ENCODE measurements around the gene RPTOR. TPM values are rescaled to one million over a fixed set of nuclear protein-coding genes. Genes with fewer than 3 reads are reported as not detected.

Gene RPTOR
- polyA plus RNA-seq, 1 donor from 2014 or later: 8.0 TPM

- Histone ChIP-seq H2AFZ (ENCODE audit: low read depth, low read length) (no peak overlapping the region), H3K9ac (ENCODE audit: low read length) (no peak overlapping the region), H3K27me3 (ENCODE audit: insufficient read depth, low read depth, low read length) (no peaks in the 10 kb centered on the region), H3K4me2 (ENCODE audit: low read length) (no peak overlapping the region), H3F3A (ENCODE audit: insufficient read depth, low read length, poor library complexity, severe bottlenecking) (no peaks in the 10 kb centered on the region), H3K27ac (ENCODE audit: low read length) (no peak overlapping the region), H3K9me2 (ENCODE audit: insufficient read depth, low read length) (no peaks in the 10 kb centered on the region), H3K9me3 (ENCODE audit: low read length) (no peaks in the 10 kb centered on the region), H3K4me3 (ENCODE audit: low read length) (no peak overlapping the region), H3K79me2 (replicated peaks; ENCODE audit: insufficient read depth, low read length) (no peaks in the 10 kb centered on the region), H4K20me1 (ENCODE audit: insufficient read depth) (no peaks in the 10 kb centered on the region), H3K36me3 (ENCODE audit: insufficient read depth, low read length) (no peaks in the 10 kb centered on the region)
- TF ChIP-seq POLR2AphosphoS5 (IDR thresholded peaks at IDR 0.05): no peak
- TF ChIP-seq RAD21 (conservative IDR thresholded peaks at IDR 0.05): no peak
- no peak for TF ChIP-seq CTCF (IDR thresholded peaks at IDR 0.05; ENCODE audit: poor library complexity, severe bottlenecking)
- no peak for TF ChIP-seq MXI1 (conservative IDR thresholded peaks at IDR 0.05; ENCODE audit: poor library complexity, severe bottlenecking)
- TF ChIP-seq REST (IDR thresholded peaks at IDR 0.05; ENCODE audit: borderline replicate concordance): no peak
- TF ChIP-seq SMC3 (conservative IDR thresholded peaks at IDR 0.05; ENCODE audit: poor library complexity): no peak
- TF ChIP-seq EP300 (conservative IDR thresholded peaks at IDR 0.05; ENCODE audit: poor library complexity, severe bottlenecking): no peak
- no peak for TF ChIP-seq TAF1 (IDR thresholded peaks at IDR 0.05; ENCODE audit: low read depth)
- no peak for TF ChIP-seq EZH2 (IDR thresholded peaks at IDR 0.05; ENCODE audit: borderline replicate concordance, insufficient read depth, low read length, poor library complexity, severe bottlenecking)
Measured at GRCh38 chr17:80738987-80739730, 194.5 kb downstream of the RPTOR start.

- Histone ChIP-seq H3F3A (ENCODE audit: insufficient read depth, low read length, poor library complexity, severe bottlenecking) (no peaks in the 10 kb centered on the region), H3K36me3 (ENCODE audit: insufficient read depth, low read length) (no peaks in the 10 kb centered on the region), H3K9me3 (ENCODE audit: low read length) (no peaks in the 10 kb centered on the region), H3K9ac (ENCODE audit: low read length) (no peak overlapping the region), H4K20me1 (ENCODE audit: insufficient read depth) (no peaks in the 10 kb centered on the region), H3K79me2 (replicated peaks; ENCODE audit: insufficient read depth, low read length) (no peaks in the 10 kb centered on the region), H3K4me3 (ENCODE audit: low read length) (no peak overlapping the region), H3K9me2 (ENCODE audit: insufficient read depth, low read length) (no peaks in the 10 kb centered on the region), H3K27me3 (ENCODE audit: insufficient read depth, low read depth, low read length) (no peaks in the 10 kb centered on the region), H3K4me2 (ENCODE audit: low read length) (no peak overlapping the region), H3K27ac (ENCODE audit: low read length) (no peak overlapping the region), H2AFZ (ENCODE audit: low read depth, low read length) (no peak overlapping the region)
- TF ChIP-seq EP300 (conservative IDR thresholded peaks at IDR 0.05; ENCODE audit: poor library complexity, severe bottlenecking) (no peak), CTCF (IDR thresholded peaks at IDR 0.05; ENCODE audit: poor library complexity, severe bottlenecking) (no peak), POLR2AphosphoS5 (IDR thresholded peaks at IDR 0.05) (no peak), SMC3 (conservative IDR thresholded peaks at IDR 0.05; ENCODE audit: poor library complexity) (no peak), MXI1 (conservative IDR thresholded peaks at IDR 0.05; ENCODE audit: poor library complexity, severe bottlenecking) (no peak), TAF1 (IDR thresholded peaks at IDR 0.05; ENCODE audit: low read depth) (no peak), REST (IDR thresholded peaks at IDR 0.05; ENCODE audit: borderline replicate concordance) (no peak), EZH2 (IDR thresholded peaks at IDR 0.05; ENCODE audit: borderline replicate concordance, insufficient read depth, low read length, poor library complexity, severe bottlenecking) (no peak), RAD21 (conservative IDR thresholded peaks at IDR 0.05) (no peak)
Measured at GRCh38 chr17:80740141-80740540, 195.5 kb downstream of the RPTOR start.
